SK-N-SH treated with all-trans-retinoic acid at 6 μM for 48 hours (cell line): ENCODE data around the gene CDK5RAP2.

Experiments used
- ATAC-seq: fragments of 200-7000 bp; cut with Tn5 transposase; 3 replicates; pipeline ENCODE4 v1.9.1; 2020; ENCODE audit warnings: mild to moderate bottlenecking, moderate library complexity
- ARNTL ChIP-seq: fragments of 450-650 bp; formaldehyde crosslinking; IDR thresholded peaks from 2 replicates; pipeline ENCODE4 v1.5.0; 2020; ENCODE audit warnings: low read depth, mild to moderate bottlenecking, moderate library complexity, borderline replicate concordance
- BACH2 ChIP-seq: fragments of 250-450 bp; sonication (Bioruptor Pico); IDR thresholded peaks from 2 replicates; pipeline ENCODE4 v1.9.0; 2021; ENCODE audit warnings: mild to moderate bottlenecking, borderline replicate concordance
- CREB5 ChIP-seq: fragments of 250-450 bp; sonication (Bioruptor Pico); IDR thresholded peaks from 2 replicates; pipeline ENCODE4 v1.5.1; 2020; ENCODE audit warnings: low read depth, mild to moderate bottlenecking, moderate library complexity
- CSDC2 ChIP-seq: fragments of 250-450 bp; sonication (Bioruptor Pico); IDR thresholded peaks from 2 replicates; pipeline ENCODE4 v1.5.0; 2020; ENCODE audit warnings: mild to moderate bottlenecking, moderate library complexity
- CSRNP3 ChIP-seq: fragments of 250-450 bp; sonication (Bioruptor Pico); IDR thresholded peaks from 2 replicates; pipeline ENCODE4 v1.5.1; 2021; ENCODE audit warnings: mild to moderate bottlenecking, moderate library complexity
- ESRRG ChIP-seq: fragments of 250-450 bp; sonication (Bioruptor Pico); IDR thresholded peaks from 2 replicates; pipeline ENCODE4 v1.6.1; 2021; ENCODE audit warnings: mild to moderate bottlenecking
- GLIS3 ChIP-seq: fragments of 250-450 bp; sonication (Bioruptor Pico); IDR thresholded peaks from 2 replicates; pipeline ENCODE4 v1.5.0; 2020; ENCODE audit warnings: mild to moderate bottlenecking, moderate library complexity
- OSR1 ChIP-seq: fragments of 250-450 bp; sonication (Bioruptor Pico); IDR thresholded peaks from 2 replicates; pipeline ENCODE4 v1.8.0; 2022; ENCODE audit warnings: moderate library complexity, mild to moderate bottlenecking, inconsistent platforms
- PATZ1 ChIP-seq: fragments of 250-450 bp; sonication (Bioruptor Pico); IDR thresholded peaks from 2 replicates; pipeline ENCODE4 v1.8.0; 2020; ENCODE audit warnings: mild to moderate bottlenecking, moderate library complexity, borderline replicate concordance
- POU6F1 ChIP-seq: fragments of 250-450 bp; sonication (Bioruptor Pico); IDR thresholded peaks from 2 replicates; pipeline ENCODE4 v1.8.0; 2021; ENCODE audit warnings: low read depth, mild to moderate bottlenecking, moderate library complexity, borderline replicate concordance
- PPARA ChIP-seq: fragments of 250-450 bp; sonication (Bioruptor Pico); IDR thresholded peaks from 2 replicates; pipeline ENCODE4 v1.5.0; 2020; ENCODE audit warnings: mild to moderate bottlenecking, borderline replicate concordance
- RARB ChIP-seq: fragments of 250-450 bp; sonication (Bioruptor Pico); IDR thresholded peaks from 2 replicates; pipeline ENCODE4 v1.8.0; 2021; ENCODE audit warnings: mild to moderate bottlenecking, moderate library complexity
- SNAI2 ChIP-seq: fragments of 250-450 bp; sonication (Bioruptor Pico); IDR thresholded peaks from 2 replicates; pipeline ENCODE4 v1.5.0; 2020; ENCODE audit warnings: mild to moderate bottlenecking, moderate library complexity
- TCF4 ChIP-seq: fragments of 250-450 bp; sonication (Bioruptor Pico); IDR thresholded peaks from 2 replicates; pipeline ENCODE4 v1.8.0; 2021; ENCODE audit warnings: mild to moderate bottlenecking, moderate library complexity, borderline replicate concordance
- TOX ChIP-seq: fragments of 250-450 bp; sonication (Bioruptor Pico); IDR thresholded peaks from 2 replicates; pipeline ENCODE4 v1.8.0; 2021; ENCODE audit warnings: mild to moderate bottlenecking, moderate library complexity, borderline replicate concordance
- TSHZ2 ChIP-seq: fragments of 250-450 bp; sonication (Bioruptor Pico); IDR thresholded peaks from 2 replicates; pipeline ENCODE4 v1.5.0; 2020; ENCODE audit warnings: mild to moderate bottlenecking, moderate library complexity
- ZC3H10 ChIP-seq: fragments of 250-450 bp; sonication (Bioruptor Pico); IDR thresholded peaks from 2 replicates; pipeline ENCODE4 v1.5.1; 2021; ENCODE audit warnings: mild to moderate bottlenecking, moderate library complexity
- ZFP30 ChIP-seq: fragments of 450-650 bp; formaldehyde crosslinking; IDR thresholded peaks from 2 replicates; pipeline ENCODE4 v1.5.0; 2022; ENCODE audit warnings: mild to moderate bottlenecking, moderate library complexity
- ZNF565 ChIP-seq: fragments of 450-650 bp; formaldehyde crosslinking; conservative IDR thresholded peaks from 2 replicates; pipeline ENCODE4 v1.5.0; 2020; ENCODE audit warnings: low read depth, mild to moderate bottlenecking, moderate library complexity
- ZNF70 ChIP-seq: fragments of 450-650 bp; formaldehyde crosslinking; IDR thresholded peaks from 2 replicates; pipeline ENCODE4 v1.5.0; 2020; ENCODE audit warnings: mild to moderate bottlenecking, moderate library complexity

The CDK5RAP2 gene

GRCh38 chr9:120474591-120475243 is 105.2 kb downstream of the CDK5RAP2 start:
- TF ChIP-seq TCF4 (CRISPR knock-in tag) (no peak), OSR1 (no peak), PPARA (CRISPR knock-in tag) (no peak), ZNF70 (no peak), ZC3H10 (CRISPR knock-in tag) (no peak), POU6F1 (CRISPR knock-in tag) (no peak), SNAI2 (CRISPR knock-in tag) (no peak), ZFP30 (no peak), CSDC2 (CRISPR knock-in tag) (no peak), CSRNP3 (CRISPR knock-in tag) (no peak), RARB (CRISPR knock-in tag) (no peak), CREB5 (CRISPR knock-in tag) (no peak), ARNTL (CRISPR knock-in tag) (no peak), TOX (CRISPR knock-in tag) (no peak)
- no peak for ATAC-seq

- ATAC-seq, result no peak
- TF ChIP-seq SNAI2 (CRISPR knock-in tag), result no peak
- no peak for TF ChIP-seq TOX (CRISPR knock-in tag)
- TF ChIP-seq ZNF565, result no peak
- TF ChIP-seq ZFP30, result no peak
- TF ChIP-seq ESRRG (CRISPR knock-in tag), result no peak
- no peak for TF ChIP-seq PATZ1 (CRISPR knock-in tag)
- TF ChIP-seq BACH2 (CRISPR knock-in tag), result no peak
- TF ChIP-seq PPARA (CRISPR knock-in tag), result no peak
- no peak for TF ChIP-seq TSHZ2 (CRISPR knock-in tag)
- no peak for TF ChIP-seq ZNF70
- no peak for TF ChIP-seq GLIS3 (CRISPR knock-in tag)
- no peak for TF ChIP-seq CSDC2 (CRISPR knock-in tag)
- TF ChIP-seq ARNTL (CRISPR knock-in tag), result no peak
- no peak for TF ChIP-seq TCF4 (CRISPR knock-in tag)
- TF ChIP-seq ZC3H10 (CRISPR knock-in tag), result no peak
Measured at GRCh38 chr9:120473608-120474007, 106.4 kb downstream of the CDK5RAP2 start.
